Stimulated activated CD4-positive, alpha-beta T cell treated with anti-CD3 and anti-CD28 coated beads, Interleukin-1b, Interleukin-23, amount 100 ng/mL, for 24 hours (primary cell): ENCODE measurements around the gene HS3ST1.

Source experiments
- DNase-seq, 4 experiments: peaks; one replicate each; pipeline ENCODE4 v3.0.0-alpha.2; 2020; ENCODE audit warnings: low read depth in 4 of 4, low spot score in 1 of 4

HS3ST1 gene

GRCh38 chr4:11435557-11435956 lies 6.9 kb upstream of the HS3ST1 start:
- DNase-seq: no peak

- no peak for DNase-seq
Measured at GRCh38 chr4:11431111-11431510, 2.4 kb upstream of the HS3ST1 start.

- DNase-seq: no peak
Measured at GRCh38 chr4:11430536-11430935, 1.8 kb upstream of the HS3ST1 start.

GRCh38 chr4:11429699-11430045 lies 978 bp upstream of the HS3ST1 start:
- DNase-seq: no peak

- peak in 2 of 4 experiments; percentile 18 to 37 for DNase-seq
Measured at GRCh38 chr4:11428899-11429698, 405 bp upstream of the HS3ST1 start.

- DNase-seq: no peak
Measured at GRCh38 chr4:11427121-11427996, 1.3 kb downstream of the HS3ST1 start.

- no peak for DNase-seq
Measured at GRCh38 chr4:11426731-11427120, 2.0 kb downstream of the HS3ST1 start.

GRCh38 chr4:11426003-11426402 lies 2.7 kb downstream of the HS3ST1 start:
- DNase-seq: no peak

GRCh38 chr4:11424856-11425255 lies 3.8 kb downstream of the HS3ST1 start:
- DNase-seq: no peak

GRCh38 chr4:11424000-11424399 lies 4.7 kb downstream of the HS3ST1 start:
- no peak for DNase-seq

- DNase-seq: no peak
Measured at GRCh38 chr4:11423465-11423864, 5.2 kb downstream of the HS3ST1 start.

- no peak for DNase-seq
Measured at GRCh38 chr4:11421116-11421515, 7.6 kb downstream of the HS3ST1 start.

- DNase-seq: no peak
Measured at GRCh38 chr4:11420327-11420726, 8.4 kb downstream of the HS3ST1 start.

- no peak for DNase-seq
Measured at GRCh38 chr4:11418610-11419009, 10.1 kb downstream of the HS3ST1 start.

GRCh38 chr4:11416767-11417113 lies 12.0 kb downstream of the HS3ST1 start:
- DNase-seq: no peak

GRCh38 chr4:11416071-11416766 lies 12.5 kb downstream of the HS3ST1 start:
- DNase-seq: no peak

- no peak for DNase-seq
Measured at GRCh38 chr4:11415409-11416070, 13.2 kb downstream of the HS3ST1 start.

- DNase-seq: no peak
Measured at GRCh38 chr4:11412211-11412610, 16.5 kb downstream of the HS3ST1 start.

GRCh38 chr4:11409632-11410031 lies 19.1 kb downstream of the HS3ST1 start:
- no peak for DNase-seq

- DNase-seq: no peak
Measured at GRCh38 chr4:11408233-11408967, 20.3 kb downstream of the HS3ST1 start.

GRCh38 chr4:11407551-11407950 lies 21.1 kb downstream of the HS3ST1 start:
- DNase-seq: no peak
